Activated naive CD8-positive, alpha-beta T cell treated with anti-CD3 and anti-CD28 coated beads, Interleukin-2, amount 50 U/mL, for 16 hours (primary cell): ENCODE results near the gene ATP9B.
A peak's percentile ranks its signal among the peaks of the same experiment; 100 is the strongest.
"Not testable (repeated sequence)": the region's sequence is repeated elsewhere in the genome, so short reads cannot be mapped to it uniquely, and the experiment has no call there.

Source experiments
- DNase-seq: peaks from one replicate; pipeline ENCODE4 v3.0.0-alpha.2; 2020; ENCODE audit warnings: low read depth, low spot score

Gene ATP9B

GRCh38 chr18:79355433-79356335 is 286.5 kb downstream of the ATP9B start:
- no peak for DNase-seq

DNA sequence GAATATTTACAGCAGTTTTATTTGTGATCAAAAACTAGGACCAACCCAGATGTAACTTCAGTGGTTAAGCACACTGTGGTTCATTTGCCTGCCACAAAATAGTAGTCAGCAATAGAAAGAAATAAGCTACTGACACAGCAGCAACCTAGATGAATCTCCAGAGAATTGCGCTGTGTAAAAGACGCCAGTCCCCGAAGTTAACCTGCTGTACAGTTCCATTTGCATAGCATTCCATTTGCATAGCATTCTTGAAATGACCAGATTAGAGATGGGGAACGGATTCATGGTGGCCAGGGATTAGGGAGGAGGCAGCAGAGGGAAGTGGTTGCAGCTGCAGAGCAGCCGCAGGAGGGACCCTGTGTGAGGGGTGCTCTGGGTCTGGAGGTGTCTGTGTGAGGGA is 287.2 kb downstream of the ATP9B start:
- DNase-seq, result no peak

GRCh38 chr18:79360933-79361332 is 291.7 kb downstream of the ATP9B start:
- DNase-seq, result no peak

- DNase-seq, result no peak
These were observed 292.8 kb downstream of the ATP9B start for GRCh38 chr18:79361766-79362522.

DNA sequence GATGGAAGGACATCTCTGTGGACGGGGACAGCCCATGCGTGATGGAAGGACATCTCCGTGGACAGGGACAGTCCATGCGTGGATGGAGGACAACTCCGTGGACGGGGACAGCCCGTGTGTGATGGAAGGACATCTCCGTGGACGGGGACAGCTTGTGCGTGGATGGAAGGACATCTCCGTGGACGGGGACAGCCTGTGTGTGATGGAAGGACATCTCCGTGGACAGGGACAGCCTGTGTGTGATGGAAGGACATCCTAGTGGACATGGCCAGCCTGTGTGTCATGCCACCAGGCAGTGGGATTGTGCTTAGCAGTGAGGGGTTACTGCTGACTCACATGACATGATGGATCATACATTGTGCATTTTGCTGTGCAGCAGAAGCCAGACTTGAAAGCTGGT is 296.5 kb downstream of the ATP9B start:
- no peak for DNase-seq

GRCh38 chr18:79366177-79367094 is 297.2 kb downstream of the ATP9B start:
- DNase-seq, result no peak

GRCh38 chr18:79367480-79367879 is 298.3 kb downstream of the ATP9B start:
- DNase-seq, result no peak

DNA sequence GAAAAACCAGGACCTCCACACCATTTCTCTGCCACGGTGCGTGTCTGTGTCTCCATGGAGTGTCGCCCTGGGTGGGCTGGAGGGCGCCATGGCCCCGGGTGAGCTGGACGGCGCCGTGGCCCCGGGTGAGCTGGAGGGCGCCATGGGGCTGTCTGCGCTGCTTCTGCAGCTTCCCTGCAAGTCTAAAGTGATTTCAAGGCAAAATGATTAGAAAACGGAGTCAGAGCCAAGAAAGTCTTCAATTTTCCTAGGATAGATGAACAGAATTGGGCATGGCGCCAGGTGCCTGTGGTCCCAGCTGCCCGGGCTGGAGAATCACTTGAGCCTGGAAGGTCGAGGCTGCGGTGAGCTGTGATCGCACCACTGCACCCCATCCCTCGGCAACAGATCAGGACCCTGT is 298.8 kb downstream of the ATP9B start:
- DNase-seq, result no peak

GRCh38 chr18:79368681-79369080 is 299.5 kb downstream of the ATP9B start:
- no peak for DNase-seq

DNA sequence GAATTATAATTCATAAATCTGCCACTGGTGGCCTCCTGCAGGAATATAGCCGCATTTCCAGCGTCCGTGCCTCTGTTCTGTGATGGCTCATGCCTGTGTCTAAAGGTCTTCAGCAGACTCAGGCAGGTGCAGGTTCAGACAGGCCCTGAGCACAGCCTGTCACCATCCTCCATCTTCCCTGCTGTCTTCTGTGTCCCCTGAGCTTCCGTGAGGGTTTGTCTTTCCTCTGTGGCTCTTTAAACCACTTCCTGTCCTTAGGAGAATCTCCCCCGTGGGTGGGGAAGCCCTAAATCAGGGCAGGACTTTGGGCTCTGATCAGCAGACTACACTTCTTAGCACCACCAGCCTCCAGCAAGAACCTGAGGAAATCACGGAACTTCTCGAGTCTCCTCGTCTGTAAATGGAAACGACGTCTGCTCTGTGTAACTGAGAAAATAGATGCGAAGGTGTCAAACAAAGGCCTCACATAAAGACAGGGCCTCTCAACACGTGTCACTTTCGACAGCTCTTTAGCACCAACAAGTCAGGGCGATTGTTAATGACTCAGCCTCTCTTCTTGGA is 302.4 kb downstream of the ATP9B start:
- DNase-seq, result no peak

- no peak for DNase-seq
These were observed 303.3 kb downstream of the ATP9B start for GRCh38 chr18:79372461-79372860.

- DNase-seq, result no peak
These were observed 303.8 kb downstream of the ATP9B start for GRCh38 chr18:79372991-79373390.

DNA sequence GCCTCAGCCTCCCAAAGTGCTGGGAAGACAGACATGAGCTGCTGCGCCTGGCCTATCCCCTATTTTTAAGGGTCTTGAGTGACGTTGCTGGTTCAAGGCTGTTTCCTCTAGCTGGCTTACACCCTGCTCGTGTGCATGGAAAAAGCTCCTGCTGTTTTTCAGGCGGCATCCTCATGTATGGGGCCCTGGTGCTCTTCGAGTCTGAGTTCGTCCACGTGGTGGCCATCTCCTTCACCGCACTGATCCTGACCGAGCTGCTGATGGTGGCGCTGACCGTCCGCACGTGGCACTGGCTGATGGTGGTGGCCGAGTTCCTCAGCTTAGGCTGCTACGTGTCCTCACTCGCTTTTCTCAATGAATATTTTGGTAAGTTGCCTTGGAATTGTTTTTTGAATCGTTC is 304.5 kb downstream of the ATP9B start:
- DNase-seq, result no peak

DNA sequence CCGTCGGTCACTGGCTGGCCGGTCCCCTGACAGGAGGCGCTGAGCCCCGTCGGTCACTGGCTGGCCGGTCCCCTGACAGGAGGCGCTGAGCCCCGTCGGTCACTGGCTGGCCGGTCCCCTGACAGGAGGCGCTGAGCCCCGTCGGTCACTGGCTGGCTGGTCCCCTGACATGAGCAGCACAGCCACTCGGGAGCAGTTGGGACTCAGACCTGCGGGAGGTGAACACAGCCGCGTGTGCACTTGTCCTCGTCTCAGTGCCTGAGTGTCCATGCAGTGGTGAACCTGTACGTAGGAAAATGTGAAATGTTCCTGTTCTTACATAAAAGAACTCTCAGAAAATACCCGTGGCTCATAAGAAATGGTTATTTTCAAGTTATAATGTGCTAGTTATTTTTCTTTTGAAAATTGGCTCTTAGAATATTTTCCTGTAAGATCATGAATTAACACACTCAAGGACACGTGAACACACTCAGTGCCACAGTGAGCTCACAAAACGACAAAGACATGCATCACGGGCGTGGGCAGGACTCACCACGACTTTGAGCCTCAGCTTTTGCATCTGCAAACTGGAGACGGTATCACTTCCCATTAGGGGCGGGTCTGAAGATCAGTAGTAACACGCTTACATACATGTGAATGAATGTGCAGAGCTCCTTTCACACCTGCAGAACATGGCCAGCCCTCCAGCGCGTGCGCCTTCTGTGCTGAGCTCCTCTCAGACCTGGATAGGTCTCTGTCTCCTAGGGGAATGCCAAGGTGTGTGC is 305.4 kb downstream of the ATP9B start:
- no peak for DNase-seq

- no peak for DNase-seq
These were observed 306.4 kb downstream of the ATP9B start for GRCh38 chr18:79375441-79376154.

DNA sequence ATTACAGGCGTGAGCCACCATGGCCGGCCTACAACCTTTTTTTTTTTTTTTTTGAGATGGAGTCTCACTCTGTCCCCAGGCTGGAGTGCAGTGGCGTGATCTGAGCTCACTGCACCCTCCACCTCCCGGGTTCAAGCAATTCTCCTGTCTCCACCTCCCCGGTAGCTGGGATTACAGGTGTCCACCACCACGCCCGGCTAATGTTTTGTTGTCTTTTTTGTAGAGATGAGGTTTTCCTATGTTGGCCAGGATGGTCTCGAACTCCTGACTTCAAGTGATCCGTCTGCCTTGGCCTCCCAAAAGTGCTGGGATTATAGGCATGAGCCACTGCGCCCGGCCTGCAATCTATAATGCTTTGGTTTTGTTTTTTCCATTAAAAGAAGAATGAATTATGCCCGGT is 307.5 kb downstream of the ATP9B start:
- DNase-seq, result not testable (repeated sequence)

- no peak for DNase-seq
These were observed 308.1 kb downstream of the ATP9B start for GRCh38 chr18:79377187-79377891.

DNA sequence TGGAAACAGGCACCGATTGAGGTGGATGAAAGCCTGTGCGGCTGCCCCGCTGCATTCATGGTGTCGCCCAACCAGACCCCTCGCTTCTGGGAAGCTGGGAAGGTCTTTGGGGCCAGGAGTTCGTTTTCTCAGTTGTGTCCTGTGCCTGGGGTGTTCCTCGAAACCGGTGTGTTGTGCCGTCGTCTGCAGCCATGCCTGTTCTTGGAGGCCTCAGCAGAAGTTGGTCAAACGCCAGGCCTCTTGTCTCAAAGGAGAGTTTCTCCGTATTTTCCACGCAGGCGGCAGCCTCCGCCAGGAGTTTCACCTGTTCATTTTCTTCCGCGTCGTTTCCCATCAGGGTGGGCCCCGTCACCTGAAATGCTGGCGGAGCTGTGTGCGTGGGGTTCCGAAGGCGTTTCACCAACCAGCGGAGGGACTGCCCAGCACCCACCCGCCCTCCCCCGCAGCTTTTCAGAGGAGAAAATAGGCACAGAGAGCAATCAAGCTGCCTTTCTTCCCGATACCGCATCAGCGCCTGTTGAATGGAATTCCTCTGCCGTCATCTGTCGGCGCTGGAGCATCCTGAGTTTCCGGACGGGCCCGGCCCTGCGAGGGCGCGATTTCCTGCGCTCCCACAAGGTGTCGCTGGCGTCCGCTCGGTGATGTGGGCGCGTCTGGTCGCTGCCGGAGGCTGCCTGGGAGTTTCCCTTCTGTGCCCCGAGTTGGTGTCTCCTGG is 309.5 kb downstream of the ATP9B start:
- DNase-seq, result peak; percentile 54
